IMR-90 (cell line): ENCODE data around the gene EVA1C. TPM values are rescaled to one million over a fixed set of nuclear protein-coding genes. Genes with fewer than 3 reads are reported as not detected.

ENCODE experiments used
- ATAC-seq: fragments of 200-7000 bp; cut with Tn5 transposase; 2 replicates; pipeline ENCODE4 v1.9.1; 2020; ENCODE audit warnings: low read depth, mild to moderate bottlenecking, moderate library complexity
- BruUV-seq: library from RNA; stranded (reverse); fragments of 400-500 nt; replicated peaks from 2 replicates; lab custom pipeline; 2021; lab: Mats Ljungman, UMichigan
- CTCF ChIA-PET: fragments of 300-600 bp; formaldehyde crosslinking; extraction: SDS; loops from one replicate; lab custom pipeline; 2021; ENCODE audit warnings: antibody characterized with exemption; lab: Yijun Ruan, JAX
- POLR2A ChIA-PET: fragments of 300-600 bp; sonication (Branson Sonifier 250); formaldehyde crosslinking; loops from one replicate; lab custom pipeline; 2022; ENCODE audit warnings: antibody characterized with exemption; ENCODE audit not compliant: unreplicated experiment; lab: Charles Lee
- DNase-seq: peaks from one replicate; pipeline ENCODE4 v3.0.0; 2013
- H2AFZ ChIP-seq: replicated peaks from 2 replicates; pipeline ENCODE3; 2013; ENCODE audit warnings: low read length, mild to moderate bottlenecking; ENCODE audit not compliant: poor library complexity
- H2AK5ac ChIP-seq: 2 replicates; pipeline ENCODE4 v1.6.1; 2013; ENCODE audit warnings: low read depth, low read length, inconsistent platforms
- H2AK9ac ChIP-seq: replicated peaks from 2 replicates; pipeline ENCODE3; 2013; ENCODE audit warnings: mild to moderate bottlenecking, low read depth, low read length, moderate library complexity; ENCODE audit not compliant: poor library complexity
- H2BK120ac ChIP-seq: 2 replicates; pipeline ENCODE4 v1.6.1; 2013; ENCODE audit warnings: low read depth, low read length, inconsistent platforms
- H2BK15ac ChIP-seq: 3 replicates; pipeline ENCODE4 v1.6.1; 2013; ENCODE audit warnings: low read depth, low read length, inconsistent platforms
- H2BK20ac ChIP-seq: 2 replicates; pipeline ENCODE4 v1.6.1; 2013; ENCODE audit warnings: low read depth, mild to moderate bottlenecking, inconsistent platforms, low read length, moderate library complexity
- H2BK5ac ChIP-seq: 2 replicates; pipeline ENCODE4 v1.6.1; 2013; ENCODE audit warnings: mild to moderate bottlenecking, low read depth, low read length, inconsistent platforms; ENCODE audit not compliant: poor library complexity, severe bottlenecking
- H3K14ac ChIP-seq: replicated peaks from 2 replicates; pipeline ENCODE4 v1.6.1; 2013; ENCODE audit warnings: low read depth, low read length, inconsistent platforms
- H3K18ac ChIP-seq: 2 replicates; pipeline ENCODE4 v1.6.1; 2013; ENCODE audit warnings: low read depth, low read length, control low read depth
- H3K23ac ChIP-seq: 2 replicates; pipeline ENCODE4 v1.6.1; 2013; ENCODE audit warnings: low read depth, low read length, inconsistent platforms
- H3K27ac ChIP-seq: 2 replicates; pipeline ENCODE4 v1.5.1; 2013; ENCODE audit warnings: mild to moderate bottlenecking, control low read depth, low read length; ENCODE audit not compliant: insufficient read depth
- H3K27me3 ChIP-seq: 2 replicates; pipeline ENCODE4 v1.6.1; 2013; ENCODE audit warnings: low read length; ENCODE audit not compliant: control insufficient read depth, insufficient read depth
- H3K36me3 ChIP-seq: 2 replicates; pipeline ENCODE4 v1.6.1; 2013; ENCODE audit warnings: low read length, mixed read lengths; ENCODE audit not compliant: control insufficient read depth, insufficient read depth
- H3K4ac ChIP-seq: 2 replicates; pipeline ENCODE4 v1.6.1; 2013; ENCODE audit warnings: low read depth, low read length, inconsistent platforms
- H3K4me1 ChIP-seq: 2 replicates; pipeline ENCODE4 v1.6.1; 2013; ENCODE audit warnings: low read length, mixed read lengths; ENCODE audit not compliant: control insufficient read depth, insufficient read depth
- H3K4me2 ChIP-seq: 2 replicates; pipeline ENCODE4 v1.6.1; 2013; ENCODE audit warnings: low read depth, mild to moderate bottlenecking, control low read depth, low read length, moderate library complexity
- H3K4me3 ChIP-seq: 2 replicates; pipeline ENCODE4 v1.5.1; 2013; ENCODE audit warnings: low read depth, mild to moderate bottlenecking, control low read depth, low read length, moderate library complexity; ENCODE audit not compliant: insufficient read depth
- H3K56ac ChIP-seq: 2 replicates; pipeline ENCODE4 v1.6.1; 2013; ENCODE audit warnings: low read length, inconsistent platforms; ENCODE audit not compliant: insufficient read depth; ENCODE audit errors: extremely low read depth
- H3K79me1 ChIP-seq, 2 experiments: 2 replicates each; pipeline ENCODE4 v1.6.1; 2013; ENCODE audit warnings: low read length in 2 of 2, inconsistent platforms in 1 of 2, low read depth in 1 of 2
- H3K9ac ChIP-seq: 2 replicates; pipeline ENCODE4 v1.6.1; 2013; ENCODE audit warnings: low read depth, low read length, control low read depth
- H3K9me1 ChIP-seq: 2 replicates; pipeline ENCODE4 v1.6.1; 2013; ENCODE audit warnings: low read length, inconsistent platforms; ENCODE audit not compliant: insufficient read depth
- H3K9me3 ChIP-seq: 2 replicates; pipeline ENCODE4 v1.6.1; 2013; ENCODE audit warnings: low read length; ENCODE audit not compliant: control insufficient read depth, insufficient read depth
- H4K20me1 ChIP-seq: 2 replicates; pipeline ENCODE4 v1.6.1; 2013; ENCODE audit warnings: low read length, inconsistent platforms; ENCODE audit not compliant: insufficient read depth
- H4K5ac ChIP-seq: 2 replicates; pipeline ENCODE4 v1.6.1; 2013; ENCODE audit warnings: mild to moderate bottlenecking, low read depth, low read length, control low read depth
- H4K8ac ChIP-seq, 2 experiments: 2 replicates each; pipeline ENCODE4 v1.6.1; 2013; ENCODE audit warnings: low read depth in 2 of 2, low read length in 2 of 2, control low read depth in 1 of 2, inconsistent platforms in 1 of 2
- H4K91ac ChIP-seq: 2 replicates; pipeline ENCODE4 v1.6.1; 2013; ENCODE audit warnings: low read depth, low read length, inconsistent platforms; ENCODE audit not compliant: insufficient read depth
- FOS ChIP-seq: fragments of 150-350 bp; IDR thresholded peaks from 2 replicates; pipeline ENCODE4 v1.6.1; 2016; ENCODE audit warnings: low read depth, low read length
- MAZ ChIP-seq: IDR thresholded peaks from 2 replicates; pipeline ENCODE4 v1.6.1; 2012; ENCODE audit warnings: low read depth, mild to moderate bottlenecking, low read length, improper control_type of control experiment, moderate library complexity, borderline replicate concordance
- NFE2L2 ChIP-seq: fragments of 150-350 bp; IDR thresholded peaks from 2 replicates; pipeline ENCODE4 v1.6.1; 2016; ENCODE audit warnings: low read depth, mild to moderate bottlenecking, low read length
- WGBS, 2 experiments: methylation state at CpG; one replicate each; pipeline versions ENCODE4 v1.1.5 to v1.1.7; 2013; ENCODE audit warnings: missing lambda C conversion rate in 2 of 2; ENCODE audit not compliant: insufficient read length in 1 of 2; ENCODE audit errors: extremely low coverage in 2 of 2; 5-methylcytosine and 5-hydroxymethylcytosine counted together
- dilution Hi-C: fragments of 300-500 bp; cut with HindIII; formaldehyde crosslinking; loops from one replicate; pipeline ENCODE4 v1.14.3; 2018; ENCODE audit warnings: low sequenced_read_pairs; ENCODE audit not compliant: unreplicated experiment
- in situ Hi-C: fragments of 300-500 bp; cut with MboI; formaldehyde crosslinking; loops from 3 replicates; pipeline ENCODE4 v1.14.3; 2019; ENCODE audit warnings: low sequenced_read_pairs, inconsistent platforms, mixed read lengths
- intact Hi-C: fragments of 100-400 bp; cut with micrococcal nuclease; formaldehyde crosslinking; loops from 2 replicates; pipeline ENCODE4 v1.10.0; 2022
- polyA plus RNA-seq, 3 experiments: library from polyadenylated mRNA; depleted of rRNA; stranded (reverse); fragments of >200 nt; gene quantifications; 2 replicates each; pipeline ENCODE4 v1.2.3, GENCODE V29; 2012; ENCODE audit warnings: low replicate concordance in 1 of 3
- total RNA-seq: library from RNA; depleted of rRNA; stranded (reverse); fragments of >200 nt; gene quantifications from 2 replicates; pipeline ENCODE4 v1.2.3, GENCODE V29; 2012
- TF ChIP-seq, protein P1 (sequence below): fragments of 150-350 bp; IDR thresholded peaks from 2 replicates; pipeline ENCODE4 v1.6.1; 2017; ENCODE audit warnings: mild to moderate bottlenecking, antibody characterized with exemption, low read length, low read depth
- TF ChIP-seq, protein P2 (sequence below): conservative IDR thresholded peaks from 2 replicates; pipeline ENCODE4 v1.5.1; 2012; ENCODE audit warnings: mild to moderate bottlenecking, low read depth, low read length, improper control_type of control experiment
- TF ChIP-seq, protein P3 (sequence below): fragments of 150-350 bp; IDR thresholded peaks from 2 replicates; pipeline ENCODE4 v1.6.1; 2016; ENCODE audit warnings: low read depth, mild to moderate bottlenecking, low read length, moderate library complexity, borderline replicate concordance

EVA1C gene
- total and polyA plus RNA-seq, 2 of the 4 experiments (the other 2 are of a cell fraction), result 0.72 to 1.1 TPM

DNA sequence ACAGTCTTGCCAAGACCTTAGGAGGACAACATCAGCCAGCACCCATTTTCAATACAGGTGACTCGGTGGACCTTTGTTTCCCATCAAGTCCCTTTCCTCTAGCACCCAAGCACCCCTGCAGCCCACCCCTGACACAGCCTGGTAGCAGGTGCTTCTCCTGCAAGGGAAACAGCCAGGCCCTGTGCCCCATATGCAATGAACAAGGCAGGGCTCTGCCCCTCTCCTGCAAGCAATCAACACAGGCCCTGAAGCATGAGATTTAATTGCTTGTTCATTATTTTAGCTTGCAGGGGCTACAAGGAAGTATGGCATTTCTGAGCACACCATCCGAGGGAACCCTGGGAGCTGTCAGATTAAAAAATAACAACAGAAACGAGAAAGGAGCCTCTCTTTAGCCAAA is 137.4 kb downstream of the EVA1C start:
- Histone ChIP-seq H2BK120ac (no peak overlapping the region), H4K5ac (no peak overlapping the region), H3K9me1 (no peaks in the 10 kb centered on the region), H4K20me1 (no peaks in the 10 kb centered on the region), H3K9ac (no peak overlapping the region), H2BK5ac (no peak overlapping the region), H2AK5ac (no peak overlapping the region), H3K18ac (no peak overlapping the region), H4K8ac (no peak overlapping the region), H2BK15ac (no peak overlapping the region), H3K4ac (no peak overlapping the region), H3K4me3 (no peak overlapping the region), H3K56ac (no peak overlapping the region), H3K14ac (no peak overlapping the region), H3K9me3 (no peaks in the 10 kb centered on the region), H4K91ac (no peak overlapping the region), H3K79me1 (no peaks in the 10 kb centered on the region), H2BK20ac (no peak overlapping the region), H3K4me2 (no peak overlapping the region), H3K36me3 (no peaks in the 10 kb centered on the region), H3K27me3 (no peaks in the 10 kb centered on the region; the same call in 1 of the 2 replicates), H2AK9ac (no peak overlapping the region), H3K4me1 (no peaks in the 10 kb centered on the region; the same call in 1 of the 2 replicates), H3K27ac (no peak overlapping the region), H3K23ac (no peak overlapping the region), H2AFZ (no peak overlapping the region)
- TF ChIP-seq, protein P1, sequence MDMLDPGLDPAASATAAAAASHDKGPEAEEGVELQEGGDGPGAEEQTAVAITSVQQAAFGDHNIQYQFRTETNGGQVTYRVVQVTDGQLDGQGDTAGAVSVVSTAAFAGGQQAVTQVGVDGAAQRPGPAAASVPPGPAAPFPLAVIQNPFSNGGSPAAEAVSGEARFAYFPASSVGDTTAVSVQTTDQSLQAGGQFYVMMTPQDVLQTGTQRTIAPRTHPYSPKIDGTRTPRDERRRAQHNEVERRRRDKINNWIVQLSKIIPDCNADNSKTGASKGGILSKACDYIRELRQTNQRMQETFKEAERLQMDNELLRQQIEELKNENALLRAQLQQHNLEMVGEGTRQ, result no peak
- TF ChIP-seq NFE2L2 (no peak), MAZ (no peak), FOS (no peak)
- TF ChIP-seq, protein P2, sequence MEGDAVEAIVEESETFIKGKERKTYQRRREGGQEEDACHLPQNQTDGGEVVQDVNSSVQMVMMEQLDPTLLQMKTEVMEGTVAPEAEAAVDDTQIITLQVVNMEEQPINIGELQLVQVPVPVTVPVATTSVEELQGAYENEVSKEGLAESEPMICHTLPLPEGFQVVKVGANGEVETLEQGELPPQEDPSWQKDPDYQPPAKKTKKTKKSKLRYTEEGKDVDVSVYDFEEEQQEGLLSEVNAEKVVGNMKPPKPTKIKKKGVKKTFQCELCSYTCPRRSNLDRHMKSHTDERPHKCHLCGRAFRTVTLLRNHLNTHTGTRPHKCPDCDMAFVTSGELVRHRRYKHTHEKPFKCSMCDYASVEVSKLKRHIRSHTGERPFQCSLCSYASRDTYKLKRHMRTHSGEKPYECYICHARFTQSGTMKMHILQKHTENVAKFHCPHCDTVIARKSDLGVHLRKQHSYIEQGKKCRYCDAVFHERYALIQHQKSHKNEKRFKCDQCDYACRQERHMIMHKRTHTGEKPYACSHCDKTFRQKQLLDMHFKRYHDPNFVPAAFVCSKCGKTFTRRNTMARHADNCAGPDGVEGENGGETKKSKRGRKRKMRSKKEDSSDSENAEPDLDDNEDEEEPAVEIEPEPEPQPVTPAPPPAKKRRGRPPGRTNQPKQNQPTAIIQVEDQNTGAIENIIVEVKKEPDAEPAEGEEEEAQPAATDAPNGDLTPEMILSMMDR, result no peak
- TF ChIP-seq, protein P3, sequence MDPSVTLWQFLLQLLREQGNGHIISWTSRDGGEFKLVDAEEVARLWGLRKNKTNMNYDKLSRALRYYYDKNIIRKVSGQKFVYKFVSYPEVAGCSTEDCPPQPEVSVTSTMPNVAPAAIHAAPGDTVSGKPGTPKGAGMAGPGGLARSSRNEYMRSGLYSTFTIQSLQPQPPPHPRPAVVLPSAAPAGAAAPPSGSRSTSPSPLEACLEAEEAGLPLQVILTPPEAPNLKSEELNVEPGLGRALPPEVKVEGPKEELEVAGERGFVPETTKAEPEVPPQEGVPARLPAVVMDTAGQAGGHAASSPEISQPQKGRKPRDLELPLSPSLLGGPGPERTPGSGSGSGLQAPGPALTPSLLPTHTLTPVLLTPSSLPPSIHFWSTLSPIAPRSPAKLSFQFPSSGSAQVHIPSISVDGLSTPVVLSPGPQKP, result no peak
- CTCF ChIA-PET, result no interaction called here
- in situ Hi-C loops (no loop called here), intact Hi-C loops (no loop called here), dilution Hi-C loops (no loop called here)
- ATAC-seq, result no peak
- POLR2A ChIA-PET, result no interaction called here
- BruUV-seq, result no TSS peak
- WGBS, 2 experiments, result no CpG with 5 or more reads among the region's 3 CpGs
- no peak for DNase-seq
